ENCODE results near the gene MINDY1. TPM values are rescaled to one million over a fixed set of nuclear protein-coding genes. Genes with fewer than 3 reads are reported as not detected.

The MINDY1 gene
- total and polyA plus RNA-seq, 9 of the 15 experiments (the other 6 are each of a cell fraction or from before 2014, with no cell fraction given) = 0.49 to 11.0 (median 6.0) TPM

- TF ChIP-seq HMGXB4 (CRISPR knock-in tag; IDR thresholded peaks at IDR 0.05) = no peak
- TF ChIP-seq SMAD4 (CRISPR knock-in tag; conservative IDR thresholded peaks at IDR 0.05) = no peak; the same call in none of the 2 replicates
- TF ChIP-seq NR2C1 (IDR thresholded peaks at IDR 0.05) = 0 out of 2 replicates have a peak, but pooled peaks have one; percentile 15
- 0 out of 2 replicates have a peak, but pooled peaks have one; percentile 24 for TF ChIP-seq NR2C1 (tag; IDR thresholded peaks at IDR 0.05)
- TF ChIP-seq ZNF165 (CRISPR knock-in tag; IDR thresholded peaks at IDR 0.05; ENCODE audit: borderline replicate concordance) = 0 out of 2 replicates have a peak, but pooled peaks have one; percentile 6
- TF ChIP-seq ZNF282 (CRISPR knock-in tag; IDR thresholded peaks at IDR 0.05) = no peak
- TF ChIP-seq MECOM (CRISPR knock-in tag; IDR thresholded peaks at IDR 0.05) = no peak
- TF ChIP-seq ZNF551 (CRISPR knock-in tag; IDR thresholded peaks at IDR 0.05) = no peak
- no peak for TF ChIP-seq ZNF655 (CRISPR knock-in tag; IDR thresholded peaks at IDR 0.05)
- 0 out of 2 replicates have a peak, but pooled peaks have one; percentile 30 for TF ChIP-seq ZNF76 (CRISPR knock-in tag; IDR thresholded peaks at IDR 0.05; ENCODE audit: borderline replicate concordance)
- no peak for TF ChIP-seq SMAD3 (CRISPR knock-in tag; conservative IDR thresholded peaks at IDR 0.05)
- TF ChIP-seq NKRF (IDR thresholded peaks at IDR 0.05; ENCODE audit: borderline replicate concordance) = no peak
- no peak for TF ChIP-seq KAT8 (IDR thresholded peaks at IDR 0.05; ENCODE audit: low read depth)
- no peak for TF ChIP-seq LARP7 (IDR thresholded peaks at IDR 0.05)
- no peak for TF ChIP-seq ZKSCAN1 (IDR thresholded peaks at IDR 0.05; ENCODE audit: low read depth, low read length)
- no peak for TF ChIP-seq MBD1 (CRISPR knock-in tag; IDR thresholded peaks at IDR 0.05)
- TF ChIP-seq ZFPM2 (CRISPR knock-in tag; IDR thresholded peaks at IDR 0.05) = no peak
- no peak for TF ChIP-seq SAFB (IDR thresholded peaks at IDR 0.05; ENCODE audit: borderline replicate concordance, low read depth, low read length)
- TF ChIP-seq XRCC4 (IDR thresholded peaks at IDR 0.05; ENCODE audit: extremely low read depth, insufficient read depth, insufficient read length) = no peak
- TF ChIP-seq E2F3 (CRISPR knock-in tag; IDR thresholded peaks at IDR 0.05) = no peak
- no peak for TF ChIP-seq ZNF146 (CRISPR knock-in tag; IDR thresholded peaks at IDR 0.05; ENCODE audit: unreplicated experiment)
- no peak for TF ChIP-seq THAP7 (CRISPR knock-in tag; IDR thresholded peaks at IDR 0.05)
Measured at GRCh38 chr1:150976879-150977694, 29.6 kb downstream of the MINDY1 start (continued).

Data from K562 (cell line).